Glomerular visceral epithelial cell (primary cell): ENCODE measurements around the gene TFAP2C.
"Not testable (repeated sequence)": the region's sequence is repeated elsewhere in the genome, so short reads cannot be mapped to it uniquely, and the experiment has no call there.

Source experiments
- DNase-seq: peaks from one replicate; pipeline ENCODE4 v3.0.0-alpha.2; 2016; ENCODE audit errors: extremely low spot score

Gene TFAP2C

DNA sequence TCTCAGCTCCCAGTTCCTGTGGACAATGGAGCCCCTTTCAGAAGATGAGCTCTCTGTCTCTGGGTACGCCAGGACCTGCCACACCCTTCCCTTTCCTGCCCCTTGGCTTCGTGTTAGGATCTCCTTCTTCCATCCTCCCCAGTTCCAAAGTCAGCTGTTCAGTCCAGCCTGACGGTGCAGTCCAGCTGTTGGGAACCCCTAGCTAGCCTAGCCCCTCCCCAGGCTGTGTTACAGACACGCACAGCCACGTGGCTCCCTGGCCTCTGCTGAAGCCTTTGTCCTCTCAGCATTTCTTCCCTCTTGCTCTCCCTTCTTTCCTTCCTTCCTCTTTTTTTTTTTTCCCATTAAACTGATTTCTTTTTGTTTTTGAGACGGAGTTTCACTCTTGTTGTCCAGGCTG is 12.4 kb upstream of the TFAP2C start:
- no peak for DNase-seq

DNA sequence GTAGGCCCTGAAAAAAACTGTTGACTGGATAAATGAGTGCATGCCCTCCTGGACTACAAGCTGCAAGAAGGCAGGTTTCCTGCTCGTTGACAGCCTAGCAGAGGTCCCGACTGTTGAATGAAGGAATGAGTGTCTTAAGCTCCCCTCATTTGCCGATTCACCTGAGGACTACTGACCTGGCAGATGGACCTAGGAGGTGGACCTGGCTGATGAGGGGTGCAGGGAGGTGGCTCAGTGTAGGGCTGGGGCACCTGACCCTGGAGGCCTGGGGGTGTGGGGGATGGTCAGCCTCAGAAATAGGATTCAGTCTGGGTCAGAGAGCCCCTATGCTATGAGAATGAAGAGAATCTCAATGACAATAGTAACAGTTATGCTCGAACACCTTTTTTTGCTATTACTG is 11.6 kb upstream of the TFAP2C start:
- no peak for DNase-seq

DNA sequence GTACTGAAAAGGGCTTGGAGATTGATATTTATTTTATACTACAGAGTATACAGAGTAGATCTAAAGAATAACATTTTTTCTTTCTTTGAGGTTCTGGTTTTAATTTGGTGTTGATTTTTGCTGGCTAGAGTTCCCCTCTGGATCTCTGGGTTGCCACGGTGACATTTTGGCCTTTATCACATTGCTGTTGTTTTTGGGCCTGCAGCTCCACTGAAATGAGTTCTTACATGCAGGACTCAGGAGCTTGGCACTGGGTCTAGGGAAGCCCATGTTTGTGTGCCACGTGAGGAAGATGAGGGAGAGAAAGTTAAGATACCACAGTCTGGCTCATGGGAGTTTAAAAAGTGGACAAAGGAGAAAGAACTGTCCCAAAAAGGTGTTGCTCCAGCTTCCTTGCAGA is 7.4 kb upstream of the TFAP2C start:
- no peak for DNase-seq

DNA sequence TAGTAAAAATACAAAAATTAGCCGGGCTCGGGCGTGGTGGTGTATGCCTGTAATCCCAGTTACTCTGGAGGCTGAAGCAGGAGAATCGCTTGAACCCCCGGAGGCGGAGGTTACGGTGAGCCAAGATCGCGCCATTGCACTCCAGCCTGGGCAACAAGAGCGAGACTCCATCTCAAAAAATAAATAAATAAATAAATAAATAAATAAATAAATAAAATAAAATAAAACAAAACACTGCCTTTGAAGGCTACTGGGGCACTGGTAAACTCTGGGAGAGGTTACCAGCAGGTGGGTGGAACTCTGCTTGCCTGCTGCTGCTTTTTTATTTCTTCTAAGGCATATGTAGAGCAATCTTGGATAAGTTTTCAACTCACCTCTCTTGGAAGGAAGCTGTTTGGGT is 5.2 kb upstream of the TFAP2C start:
- not testable (repeated sequence) for DNase-seq

DNA sequence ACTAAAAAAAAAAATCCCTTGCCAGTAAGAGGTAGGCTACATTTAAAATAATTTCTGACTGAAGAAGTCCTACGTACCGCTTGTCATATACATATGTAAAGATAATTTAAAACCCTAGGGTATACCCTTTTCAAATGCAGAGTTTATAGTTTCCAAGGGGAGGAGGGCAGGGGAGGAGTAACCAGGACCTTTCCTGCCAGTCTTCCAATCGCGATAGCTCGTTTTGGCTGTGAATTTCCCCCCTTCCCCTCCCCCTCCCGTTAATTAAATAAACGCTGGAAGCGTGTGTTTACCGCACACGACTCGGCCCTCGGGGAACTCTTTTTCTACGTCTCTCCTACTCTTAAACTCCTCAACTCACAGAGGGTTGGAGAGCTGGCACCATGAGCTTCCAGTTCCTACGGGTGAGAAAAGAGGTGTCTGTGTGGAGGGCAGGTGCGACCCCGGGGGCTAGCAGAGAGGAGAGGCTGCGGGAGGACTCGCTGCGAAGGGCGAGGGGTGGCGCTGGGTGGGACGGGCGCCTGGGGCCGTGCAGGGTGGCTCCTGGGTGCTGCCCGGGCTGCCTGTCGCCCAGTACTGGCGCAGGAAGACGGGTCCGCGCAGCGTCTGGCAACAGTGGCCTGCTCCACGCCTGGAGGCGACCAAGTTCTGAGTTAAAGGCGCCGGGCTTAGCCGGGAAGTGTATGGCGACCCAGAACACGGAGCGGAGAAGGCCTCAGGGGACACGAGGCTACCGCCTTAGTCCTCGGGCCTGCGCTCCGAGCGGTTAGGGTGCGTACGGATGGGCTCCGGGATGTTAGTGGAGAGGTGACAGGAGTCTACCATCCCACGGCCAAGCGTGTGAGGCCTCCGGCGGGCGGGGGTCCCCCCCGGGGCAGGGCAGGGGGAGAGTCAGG is 4.1 kb upstream of the TFAP2C start:
- DNase-seq = no peak

DNA sequence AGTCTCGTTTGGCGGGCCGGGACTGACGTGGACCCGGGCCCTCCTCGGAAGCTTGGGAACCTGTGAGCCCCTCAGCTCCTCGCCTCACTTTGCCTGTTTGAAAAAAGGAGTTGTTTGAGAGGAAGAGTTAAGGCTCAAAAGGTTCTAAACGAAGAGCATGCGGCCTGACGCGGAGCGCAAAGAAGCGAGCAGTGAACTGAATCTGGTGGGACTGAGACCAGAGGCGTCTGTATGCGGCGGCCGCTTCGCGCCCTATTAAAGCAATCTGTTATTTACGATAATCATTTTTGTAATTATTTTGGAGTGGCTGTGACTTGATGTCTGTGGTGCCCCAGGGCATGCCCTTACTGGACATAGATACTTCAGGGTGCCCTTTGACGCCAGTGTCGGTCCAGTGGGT is 3.3 kb upstream of the TFAP2C start:
- DNase-seq = no peak

DNA sequence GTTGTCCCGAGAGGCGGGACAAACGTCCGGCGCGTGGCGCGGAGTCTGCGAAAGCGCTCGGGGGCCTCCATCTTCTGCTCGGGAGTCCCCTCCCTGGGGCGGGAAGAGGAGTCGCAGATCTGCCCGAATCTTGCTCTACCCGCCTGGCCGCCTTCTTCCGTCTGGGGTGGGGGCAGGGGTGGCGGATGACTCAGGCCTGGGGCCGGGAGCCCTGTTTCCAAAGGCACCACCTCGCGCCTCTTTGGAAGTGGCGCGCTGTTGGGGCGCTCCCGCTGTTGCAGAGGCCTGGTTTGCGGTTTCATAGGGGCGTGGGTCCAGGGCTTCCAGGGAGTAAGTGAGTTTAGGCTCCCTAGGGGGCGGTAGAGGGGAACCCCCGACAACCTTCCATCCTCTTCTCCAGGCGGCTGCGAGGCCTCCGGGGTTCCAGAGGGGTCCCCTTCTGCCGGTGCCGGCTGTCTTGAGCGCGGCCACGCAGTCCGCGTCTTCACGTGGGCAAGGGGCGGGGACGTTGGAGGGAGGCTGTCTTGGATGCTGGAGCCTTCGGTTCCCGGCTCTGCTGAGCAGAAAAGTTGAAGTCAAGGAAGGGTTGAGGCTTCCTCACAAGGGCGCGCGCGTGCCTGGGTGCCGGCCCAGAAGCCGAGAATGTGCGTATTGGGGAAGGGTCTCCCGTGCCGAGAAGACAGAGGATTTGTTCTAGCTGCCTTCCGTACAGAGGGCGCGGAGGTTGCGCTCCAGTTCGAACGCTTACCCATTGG is 2.6 kb upstream of the TFAP2C start:
- no peak for DNase-seq

DNA sequence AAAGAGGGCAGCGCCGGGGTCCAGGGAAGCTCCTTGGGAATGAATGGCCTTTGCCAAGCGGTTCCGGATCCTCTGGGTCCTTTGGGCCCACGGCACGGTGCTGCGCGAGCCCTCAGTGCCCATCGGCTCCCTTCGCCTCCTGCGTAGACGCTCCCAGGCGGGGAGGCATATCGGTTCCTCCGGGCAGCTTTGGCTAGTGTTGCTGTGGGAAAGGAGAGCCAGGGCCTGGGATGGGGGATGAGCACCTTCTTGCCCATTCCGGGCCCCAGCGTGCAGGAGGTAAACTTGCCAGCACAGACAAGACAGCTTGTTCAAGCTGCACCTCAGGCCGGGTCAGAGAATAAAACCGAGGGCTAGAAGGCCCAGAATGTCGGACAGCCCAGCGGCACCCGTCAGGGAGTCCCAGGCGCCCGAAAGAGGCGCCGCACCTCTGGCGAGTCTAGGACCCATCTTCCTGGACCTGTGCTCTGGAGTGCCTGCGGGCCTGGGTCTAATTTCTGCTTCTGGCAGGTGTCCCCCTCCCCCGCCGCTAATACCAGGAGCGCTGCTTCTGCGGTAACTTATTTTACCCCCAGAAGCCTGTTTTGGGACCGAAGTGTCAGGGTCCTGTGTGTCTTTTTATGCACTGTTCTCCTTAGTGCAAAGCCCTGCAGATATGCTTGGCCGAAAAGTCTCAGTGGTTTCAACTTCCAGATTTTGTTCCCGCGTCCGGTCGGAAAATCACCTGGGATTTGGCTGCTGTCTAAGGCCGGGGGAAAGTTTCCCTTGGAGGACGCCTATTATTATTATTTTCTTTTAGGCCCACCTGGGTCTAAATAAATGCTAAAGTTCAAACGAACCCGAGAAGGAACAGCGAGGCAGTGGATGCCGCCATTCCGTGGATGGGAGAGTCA is 1.7 kb upstream of the TFAP2C start:
- no peak for DNase-seq

DNA sequence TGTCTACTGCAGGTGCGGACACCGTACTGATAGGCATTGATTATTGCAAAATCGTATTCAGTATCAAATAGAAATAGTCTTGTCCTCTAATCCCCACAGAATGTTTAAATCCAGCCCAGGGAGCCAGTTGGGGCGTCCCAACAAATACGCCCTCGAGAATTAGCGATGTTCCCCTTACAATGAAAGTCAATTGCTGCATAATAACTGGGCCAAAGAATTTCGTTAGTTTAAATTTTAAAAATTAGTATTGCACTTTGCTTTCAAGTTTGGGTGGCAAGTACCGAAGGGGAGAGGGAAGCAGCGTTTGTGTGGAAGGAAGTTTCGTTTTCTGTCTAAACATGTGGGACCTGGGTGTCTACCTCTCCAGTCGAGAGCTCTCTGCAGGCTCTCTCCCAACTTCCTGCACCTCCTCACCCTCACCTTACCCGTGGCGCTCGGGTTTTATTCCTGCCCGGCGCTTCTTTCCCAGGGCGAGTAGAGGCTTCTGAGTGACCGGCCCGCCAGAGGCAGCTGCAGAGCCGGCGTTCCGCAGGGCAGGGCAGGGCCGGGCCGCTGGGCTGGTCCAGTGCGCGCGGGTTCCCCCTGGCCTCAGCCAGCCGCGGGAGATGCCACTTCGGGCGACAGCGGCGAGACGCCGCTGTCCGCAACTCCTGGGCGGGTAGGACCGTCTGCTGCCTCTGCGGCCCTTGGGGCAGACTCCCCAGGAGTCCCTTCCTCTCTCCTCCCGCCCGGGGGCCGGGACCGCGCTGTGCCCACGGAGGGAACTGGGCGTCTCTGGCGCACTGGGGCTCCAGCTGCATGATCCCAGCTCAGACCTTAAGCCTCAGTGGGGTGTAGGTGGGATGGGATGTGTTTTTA is 862 bp upstream of the TFAP2C start:
- no peak for DNase-seq

DNA sequence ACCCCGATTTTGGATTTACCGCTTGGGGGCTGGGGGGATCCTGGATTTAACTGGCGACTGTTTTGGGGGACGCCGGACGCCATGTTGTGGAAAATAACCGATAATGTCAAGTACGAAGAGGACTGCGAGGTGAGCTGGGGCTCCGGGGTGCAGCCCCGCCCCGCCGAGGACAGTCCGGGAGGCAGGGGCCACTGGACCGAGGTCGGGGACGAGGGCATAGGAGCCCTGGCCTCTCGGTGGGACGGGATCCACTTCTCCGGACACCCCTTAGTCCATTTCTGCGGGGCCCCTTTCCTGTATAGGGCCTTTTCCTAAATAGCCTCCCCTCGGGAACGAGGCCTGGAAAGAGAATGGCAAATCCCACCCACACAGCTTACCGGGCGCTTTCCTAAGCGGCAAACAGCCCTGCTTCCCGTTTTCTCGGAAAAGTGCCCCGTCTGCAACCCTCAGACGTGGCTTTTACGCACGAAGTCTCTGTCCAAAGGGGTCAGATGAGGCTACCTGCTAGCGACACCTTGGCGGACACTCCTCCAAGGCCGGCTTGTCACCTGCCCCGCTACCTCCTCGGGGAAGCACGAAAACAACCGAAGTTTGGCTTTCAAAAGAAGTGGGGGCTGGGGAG is 469 bp downstream of the TFAP2C start:
- no peak for DNase-seq

DNA sequence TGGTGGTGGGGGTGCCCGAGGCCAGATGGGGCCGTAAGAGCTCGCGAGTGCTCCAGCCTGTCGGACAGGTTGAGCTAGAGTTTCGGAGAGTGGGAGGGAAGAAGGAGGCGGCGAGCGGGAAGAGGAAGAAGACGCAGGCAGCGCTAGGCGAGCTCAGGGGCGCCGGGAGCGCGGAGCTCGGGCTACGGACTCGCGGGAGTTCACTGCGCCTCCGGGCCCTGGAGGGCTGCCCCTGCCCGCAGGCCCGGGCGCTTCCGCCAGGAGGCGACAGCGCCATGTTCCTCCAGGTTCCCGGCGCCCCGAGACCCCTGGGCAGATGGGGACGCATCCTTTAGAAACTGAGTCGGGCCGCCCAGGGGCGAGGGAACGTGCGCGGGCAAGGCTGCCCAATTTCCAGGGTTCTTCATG is 984 bp downstream of the TFAP2C start:
- DNase-seq = no peak

DNA sequence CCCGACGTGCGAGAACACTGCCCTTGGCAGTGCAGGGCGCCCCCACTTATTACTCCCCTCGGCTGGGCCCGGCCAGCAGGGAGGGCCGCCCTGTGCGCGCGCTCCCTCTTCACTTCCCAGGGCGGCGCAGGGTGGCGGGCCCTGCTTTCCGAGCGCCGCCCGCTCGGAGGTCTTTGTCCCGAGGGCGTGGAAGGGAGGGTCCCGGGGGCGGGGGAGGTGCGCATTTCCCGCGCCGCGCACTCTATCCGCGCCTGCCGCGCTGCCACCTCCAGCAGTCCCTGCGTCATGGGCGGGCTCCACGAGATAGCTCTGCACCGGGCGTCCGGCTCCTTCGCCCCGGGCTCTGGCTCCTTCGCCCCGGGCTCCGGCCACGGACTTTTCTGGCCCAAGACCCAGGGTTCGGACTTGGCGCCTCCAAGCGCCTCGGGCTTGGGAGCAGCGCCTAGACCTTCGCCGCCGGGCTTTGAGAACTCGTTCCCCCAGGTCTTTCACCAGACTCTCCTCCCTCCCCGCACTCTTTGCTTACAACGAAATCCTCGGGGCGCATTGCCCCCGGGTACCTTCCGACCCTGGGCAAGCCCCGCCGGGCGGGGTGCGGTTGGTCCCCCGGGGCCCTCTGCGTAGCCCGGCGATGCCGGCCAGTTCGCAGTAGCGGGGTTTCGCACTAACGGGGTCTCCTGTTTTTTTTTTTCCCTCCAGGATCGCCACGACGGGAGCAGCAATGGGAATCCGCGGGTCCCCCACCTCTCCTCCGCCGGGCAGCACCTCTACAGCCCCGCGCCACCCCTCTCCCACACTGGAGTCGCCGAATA is 1.6 kb downstream of the TFAP2C start:
- no peak for DNase-seq

DNA sequence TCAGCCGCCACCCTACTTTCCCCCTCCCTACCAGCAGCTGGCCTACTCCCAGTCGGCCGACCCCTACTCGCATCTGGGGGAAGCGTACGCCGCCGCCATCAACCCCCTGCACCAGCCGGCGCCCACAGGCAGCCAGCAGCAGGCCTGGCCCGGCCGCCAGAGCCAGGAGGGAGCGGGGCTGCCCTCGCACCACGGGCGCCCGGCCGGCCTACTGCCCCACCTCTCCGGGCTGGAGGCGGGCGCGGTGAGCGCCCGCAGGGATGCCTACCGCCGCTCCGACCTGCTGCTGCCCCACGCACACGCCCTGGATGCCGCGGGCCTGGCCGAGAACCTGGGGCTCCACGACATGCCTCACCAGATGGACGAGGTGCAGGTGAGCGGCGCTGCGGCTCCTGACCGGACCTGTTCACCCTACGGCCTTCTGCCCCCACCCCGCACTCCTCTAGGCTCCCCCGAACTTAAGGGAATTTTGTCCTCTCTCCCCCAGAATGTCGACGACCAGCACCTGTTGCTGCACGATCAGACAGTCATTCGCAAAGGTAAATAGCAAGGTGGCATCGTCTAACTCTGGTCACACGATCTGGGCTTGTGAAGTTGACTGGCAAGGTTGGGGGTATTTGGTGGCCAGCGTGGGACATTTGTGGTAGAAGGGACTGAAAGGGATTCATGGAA is 2.3 kb downstream of the TFAP2C start:
- DNase-seq = no peak

DNA sequence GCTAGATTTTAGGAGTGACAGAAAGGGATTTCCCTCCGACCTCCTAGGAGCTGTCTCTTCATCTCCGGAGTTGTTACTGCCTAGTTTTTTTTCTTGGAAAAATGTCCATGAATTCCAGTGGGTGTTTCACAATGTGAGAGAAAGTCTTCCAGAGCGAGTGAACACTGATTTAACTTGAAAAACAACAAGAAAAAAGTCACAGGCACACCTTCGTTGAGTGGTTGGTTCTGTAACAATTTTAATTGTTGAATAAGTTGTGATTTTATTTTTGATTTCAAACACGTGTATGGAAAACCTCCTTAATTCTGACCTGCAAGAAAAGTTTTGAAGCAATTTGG is 2.9 kb downstream of the TFAP2C start:
- DNase-seq = no peak

DNA sequence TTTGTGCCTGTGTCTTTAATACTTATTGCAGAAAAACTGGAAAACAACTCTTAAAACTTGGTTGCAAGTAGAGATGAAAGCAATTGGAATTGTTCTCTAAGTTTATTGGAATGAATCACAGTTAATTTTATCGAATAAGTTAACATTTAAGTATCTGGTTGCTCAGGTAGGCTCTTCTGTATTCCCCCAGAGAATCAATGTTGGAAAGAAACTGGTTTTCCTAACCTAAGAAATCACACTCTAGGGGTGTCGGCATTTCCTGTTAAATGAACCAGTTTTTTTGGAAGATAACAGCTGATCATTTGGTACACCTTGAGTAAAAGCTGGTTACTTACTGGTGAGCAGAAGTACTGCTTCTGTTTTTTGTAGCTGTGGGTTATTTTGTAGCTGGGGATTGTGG is 5.2 kb downstream of the TFAP2C start:
- DNase-seq = no peak

DNA sequence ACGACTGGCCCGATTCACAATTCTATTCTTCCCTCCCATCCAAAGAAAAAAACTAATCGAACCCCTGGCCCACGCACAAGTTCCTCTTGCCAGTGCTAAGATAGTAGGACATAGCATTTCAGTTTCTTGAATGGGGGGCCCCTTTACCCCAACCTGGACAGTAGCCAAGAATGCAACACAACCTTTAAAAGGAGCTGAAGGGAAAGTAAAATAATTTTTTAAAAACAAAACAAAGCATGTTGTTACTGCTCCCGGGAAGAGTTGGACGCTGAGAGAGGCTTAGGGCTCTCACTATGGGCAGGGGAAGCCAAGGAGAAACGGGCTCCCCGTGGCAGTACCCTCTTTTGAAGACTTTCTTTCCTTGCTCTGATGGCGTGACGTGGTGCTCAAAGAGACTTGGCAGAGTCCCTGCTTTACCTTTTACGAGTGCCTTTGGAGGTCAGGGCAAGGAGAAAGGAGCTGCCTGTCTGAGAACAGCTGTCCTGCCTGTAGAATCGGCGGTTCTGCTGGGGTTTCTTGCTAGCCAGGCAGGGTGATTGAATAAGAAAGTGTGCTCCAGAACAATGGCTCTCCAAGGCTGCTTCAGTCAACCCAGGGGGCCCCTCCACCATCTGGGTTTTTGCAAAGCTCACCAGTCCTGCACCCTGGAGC is 5.8 kb downstream of the TFAP2C start:
- DNase-seq = no peak

DNA sequence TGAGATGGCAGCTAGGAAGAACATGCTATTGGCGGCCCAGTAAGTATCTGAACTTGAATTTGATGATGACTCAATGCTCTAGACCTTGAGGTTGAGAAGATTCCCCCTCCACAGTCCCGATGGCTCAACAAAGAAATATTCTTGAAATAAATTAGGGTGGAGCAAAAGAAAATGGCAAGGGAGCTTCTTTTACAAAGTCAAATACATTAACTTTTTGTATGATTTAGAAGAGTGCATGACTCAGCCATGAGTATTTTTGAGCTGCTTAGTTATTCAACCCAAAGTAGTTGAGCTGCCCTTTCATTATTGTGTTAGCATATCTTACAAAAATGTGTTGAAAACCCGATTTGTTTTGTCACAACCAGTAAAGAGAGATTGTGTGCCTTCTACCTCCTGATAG is 7.6 kb downstream of the TFAP2C start:
- no peak for DNase-seq

DNA sequence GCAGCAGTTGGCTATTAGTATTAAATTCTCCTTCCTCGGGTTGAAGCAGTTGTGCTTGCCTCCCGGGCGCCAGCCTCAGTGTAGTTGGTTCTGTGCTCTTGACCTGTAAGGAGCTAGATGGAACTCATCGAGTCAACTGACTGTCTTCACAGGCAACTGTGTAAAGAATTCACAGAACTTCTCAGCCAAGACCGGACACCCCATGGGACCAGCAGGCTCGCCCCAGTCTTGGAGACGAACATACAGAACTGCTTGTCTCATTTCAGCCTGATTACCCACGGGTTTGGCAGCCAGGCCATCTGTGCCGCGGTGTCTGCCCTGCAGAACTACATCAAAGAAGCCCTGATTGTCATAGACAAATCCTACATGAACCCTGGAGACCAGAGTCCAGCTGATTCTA is 8.5 kb downstream of the TFAP2C start:
- DNase-seq = no peak

DNA sequence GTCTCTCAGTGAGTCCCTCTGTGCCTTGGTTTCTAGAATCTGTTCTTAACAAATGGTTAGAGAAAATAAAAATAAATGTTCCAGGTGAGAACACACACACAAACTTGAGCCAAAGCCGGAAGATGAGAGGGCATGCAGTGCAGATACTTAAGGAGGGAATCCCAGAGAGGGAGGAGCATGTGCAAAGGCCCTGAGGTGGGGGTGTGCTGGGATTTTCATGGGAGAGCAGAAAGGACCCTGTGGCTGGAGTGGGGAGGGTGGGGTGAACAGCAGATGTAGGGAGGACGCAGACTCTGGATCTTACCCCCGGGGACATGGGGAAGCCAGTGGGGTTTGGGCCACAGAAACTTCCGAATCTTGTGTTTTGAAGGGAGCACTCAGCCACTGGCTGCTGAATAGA is 17.5 kb downstream of the TFAP2C start:
- DNase-seq = no peak
